ENCODE measurements around the gene SAMD7. TPM values are rescaled to one million over a fixed set of nuclear protein-coding genes. Genes with fewer than 3 reads are reported as not detected.

The SAMD7 gene
- total RNA-seq, 1 donor from 2014 or later, result not detected

DNA sequence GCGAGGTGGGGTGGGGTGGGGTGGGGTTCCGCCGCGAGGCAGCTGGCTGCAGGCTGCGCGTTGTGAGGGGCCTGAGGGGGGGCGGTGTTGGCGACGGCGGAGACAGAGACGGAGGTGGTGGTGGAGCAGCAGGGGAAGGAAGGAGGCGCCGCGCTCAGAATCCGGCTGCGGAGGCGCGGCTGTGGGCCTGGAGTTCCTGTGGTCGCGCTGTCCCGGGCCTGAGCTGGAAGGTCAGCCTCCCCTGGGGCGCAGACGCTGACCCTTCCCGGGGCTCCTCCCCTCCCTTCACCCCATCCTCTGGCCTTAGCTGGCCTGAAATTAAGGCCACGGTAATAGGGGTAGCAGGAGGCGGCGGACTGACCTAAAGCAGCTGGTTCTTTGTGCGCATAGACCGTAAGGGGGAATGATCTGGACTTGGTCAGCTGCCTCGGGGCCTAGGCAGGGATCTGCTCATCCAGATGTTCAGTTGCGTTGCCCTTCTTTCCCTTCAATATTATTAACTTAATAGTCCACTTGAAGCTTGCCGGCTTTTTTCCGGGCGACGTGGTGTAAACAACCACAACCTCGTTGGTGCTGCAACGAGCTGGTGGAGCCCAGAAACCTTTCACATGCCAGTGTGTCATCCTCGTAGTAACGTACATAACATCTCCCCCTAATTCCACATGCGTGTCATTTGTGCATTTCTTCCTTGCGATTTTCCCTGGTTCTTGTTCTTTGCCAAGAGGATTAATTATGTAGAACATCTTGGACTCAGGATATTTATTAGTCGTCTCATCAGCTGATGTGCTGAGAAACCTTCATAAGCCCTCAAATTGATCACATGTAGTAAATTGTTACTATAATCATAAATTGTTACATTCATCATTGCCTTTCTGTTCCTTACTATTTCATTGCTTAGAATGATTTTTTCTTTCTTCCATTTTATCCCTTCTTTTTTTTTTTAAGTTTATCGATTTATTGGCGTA is 55.9 kb downstream of the SAMD7 start:
- Histone ChIP-seq H3K9me3 (ENCODE audit: low read depth) (no peaks in the 10 kb centered on the region), H3K79me2 (ENCODE audit: low read depth) (peaks cover 57% of the 10 kb centered on the region), H2AFZ (replicated peaks) (peak overlapping the region; percentile 78), H3K27me3 (no peaks in the 10 kb centered on the region), H3K36me3 (no peaks in the 10 kb centered on the region), H3K4me2 (peak overlapping the region; percentile 83), H3K4me1 (peaks cover 19% of the 10 kb centered on the region), H3K4me3 (peak overlapping the region; percentile 85), H3K9ac (peak overlapping the region; percentile 94), H4K20me1 (ENCODE audit: low read depth) (peaks cover 51% of the 10 kb centered on the region), H3K27ac (peak overlapping the region; percentile 97), H3F3A (ENCODE audit: low read depth) (peaks cover 9% of the 10 kb centered on the region)
- peak overlapping the region; percentile 98 for H3K27ac Mint-ChIP-seq
- H3K4me3 Mint-ChIP-seq, result peak overlapping the region; percentile 91
- no peaks in the 10 kb centered on the region for H3K9me3 Mint-ChIP-seq
- no peak for TF ChIP-seq EZH2phosphoT487 (IDR thresholded peaks at IDR 0.05)
- TF ChIP-seq CTCF (IDR thresholded peaks at IDR 0.05), result no peak
- TF ChIP-seq EZH2 (IDR thresholded peaks at IDR 0.05), result no peak
- no peaks in the 10 kb centered on the region for H3K27me3 Mint-ChIP-seq (ENCODE audit: insufficient read depth, low read depth)
- DNase-seq (ENCODE audit: low spot score), result peak; percentile 82
- peaks cover 10% of the 10 kb centered on the region for H3K36me3 Mint-ChIP-seq
- H3K4me1 Mint-ChIP-seq, result peaks cover 20% of the 10 kb centered on the region

- Histone ChIP-seq H3K9me3 (ENCODE audit: low read depth) (no peaks in the 10 kb centered on the region), H2AFZ (replicated peaks) (no peak overlapping the region), H3K79me2 (ENCODE audit: low read depth) (peaks cover 68% of the 10 kb centered on the region), H3F3A (ENCODE audit: low read depth) (peaks cover 9% of the 10 kb centered on the region), H3K4me3 (peak overlapping the region; percentile 85), H4K20me1 (ENCODE audit: low read depth) (peaks cover 58% of the 10 kb centered on the region), H3K27me3 (no peaks in the 10 kb centered on the region), H3K36me3 (no peaks in the 10 kb centered on the region), H3K9ac (no peak overlapping the region), H3K4me2 (peak overlapping the region; percentile 83), H3K27ac (no peak overlapping the region), H3K4me1 (peaks cover 19% of the 10 kb centered on the region)
- no peak for DNase-seq (ENCODE audit: low spot score)
- Mint-ChIP-seq H3K36me3 (peaks cover 13% of the 10 kb centered on the region), H3K9me3 (no peaks in the 10 kb centered on the region), H3K27me3 (ENCODE audit: insufficient read depth, low read depth) (no peaks in the 10 kb centered on the region), H3K4me3 (peak overlapping the region; percentile 91), H3K4me1 (peaks cover 20% of the 10 kb centered on the region), H3K27ac (no peak overlapping the region)
- TF ChIP-seq EZH2phosphoT487 (IDR thresholded peaks at IDR 0.05) (no peak), EZH2 (IDR thresholded peaks at IDR 0.05) (no peak), CTCF (IDR thresholded peaks at IDR 0.05) (no peak)
Measured at GRCh38 chr3:169968224-169968885, 57.0 kb downstream of the SAMD7 start.

DNA sequence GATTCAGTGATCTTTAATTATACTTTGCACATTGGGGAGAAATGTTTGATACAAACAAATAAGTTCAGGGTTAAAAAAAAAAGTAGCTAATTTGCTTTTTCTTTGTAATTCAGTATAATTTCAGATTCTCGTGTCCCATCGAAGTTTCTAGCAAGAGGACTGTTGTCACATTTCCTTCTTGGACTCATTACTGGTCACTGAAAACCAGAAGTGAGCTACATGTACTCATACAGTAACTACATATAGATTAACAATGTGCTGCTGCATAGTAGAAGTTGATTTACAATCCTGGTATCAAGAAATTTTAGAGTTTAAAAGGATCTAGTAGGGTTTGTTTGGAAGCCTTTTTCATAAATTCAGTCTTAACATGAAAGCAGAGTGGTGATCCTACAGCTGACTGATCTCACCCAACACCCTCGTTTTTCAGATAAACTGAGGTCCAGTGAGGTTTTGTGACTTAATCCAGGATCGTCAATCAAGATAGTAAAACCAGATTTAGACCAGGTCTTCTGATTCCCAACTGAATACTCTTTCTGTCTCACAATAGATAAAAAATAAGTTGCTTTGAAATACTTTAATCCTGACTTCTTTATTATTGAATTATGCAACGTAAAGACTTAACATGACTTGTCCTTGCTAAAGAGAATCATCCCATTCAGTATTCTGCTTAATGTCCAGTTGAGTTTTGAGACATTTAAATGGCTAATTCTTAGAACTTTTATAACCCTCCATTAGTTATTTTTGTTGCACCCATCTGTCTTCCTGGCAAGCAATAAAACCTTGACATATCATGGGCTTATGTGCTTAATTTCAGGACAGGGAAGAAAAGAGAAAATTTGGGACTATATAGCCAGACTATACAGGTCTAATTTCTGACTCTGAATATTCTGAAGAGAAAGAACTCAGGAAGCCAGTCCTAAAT is 58.1 kb downstream of the SAMD7 start:
- H3K27ac ChIP-seq, result no peak overlapping the region
- H3K4me2 ChIP-seq, result peak overlapping the region; percentile 83
- peaks cover 7% of the 10 kb centered on the region for H3K36me3 ChIP-seq
- peaks cover 20% of the 10 kb centered on the region for H3K4me1 Mint-ChIP-seq
- no peak overlapping the region for H3K9ac ChIP-seq
- peaks cover 79% of the 10 kb centered on the region for H3K79me2 ChIP-seq (ENCODE audit: low read depth)
- no peaks in the 10 kb centered on the region for H3K9me3 Mint-ChIP-seq
- TF ChIP-seq EZH2phosphoT487 (IDR thresholded peaks at IDR 0.05), result no peak
- no peak for TF ChIP-seq CTCF (IDR thresholded peaks at IDR 0.05)
- TF ChIP-seq EZH2 (IDR thresholded peaks at IDR 0.05), result no peak
- peaks cover 69% of the 10 kb centered on the region for H4K20me1 ChIP-seq (ENCODE audit: low read depth)
- H3K4me3 Mint-ChIP-seq, result no peak overlapping the region
- no peak overlapping the region for H2AFZ ChIP-seq (replicated peaks)
- H3K27ac Mint-ChIP-seq, result no peak overlapping the region
- peaks cover 9% of the 10 kb centered on the region for H3F3A ChIP-seq (ENCODE audit: low read depth)
- no peaks in the 10 kb centered on the region for H3K9me3 ChIP-seq (ENCODE audit: low read depth)
- H3K27me3 Mint-ChIP-seq (ENCODE audit: insufficient read depth, low read depth), result no peaks in the 10 kb centered on the region
- peaks cover 19% of the 10 kb centered on the region for H3K4me1 ChIP-seq
- H3K4me3 ChIP-seq, result peak overlapping the region; percentile 85
- H3K36me3 Mint-ChIP-seq, result peaks cover 16% of the 10 kb centered on the region
- H3K27me3 ChIP-seq, result no peaks in the 10 kb centered on the region
- no peak for DNase-seq (ENCODE audit: low spot score)
